Mesodermal cell (in vitro differentiated cells): ENCODE results near the gene ZNF831.

ENCODE experiments used
- H3K27ac ChIP-seq: 2 replicates; pipeline ENCODE4 v1.7.0; 2013; ENCODE audit warnings: mild to moderate bottlenecking, low read depth, low read length, moderate library complexity; ENCODE audit not compliant: severe bottlenecking
- H3K36me3 ChIP-seq: 2 replicates; pipeline ENCODE4 v1.7.1; 2013; ENCODE audit warnings: mild to moderate bottlenecking, low read length, moderate library complexity; ENCODE audit not compliant: control insufficient read depth, insufficient read depth
- H3K4me1 ChIP-seq: one replicate; pipeline ENCODE4 v1.7.1; 2013; ENCODE audit warnings: mild to moderate bottlenecking, low read length; ENCODE audit not compliant: insufficient read depth, control insufficient read depth, poor library complexity, severe bottlenecking
- H3K4me3 ChIP-seq: 2 replicates; pipeline ENCODE4 v1.7.0; 2013; ENCODE audit warnings: low read length, control low read depth, mild to moderate bottlenecking; ENCODE audit not compliant: insufficient read depth, poor library complexity, severe bottlenecking; ENCODE audit errors: extremely low read depth
- H3K9me3 ChIP-seq: 2 replicates; pipeline ENCODE4 v1.7.1; 2013; ENCODE audit warnings: mild to moderate bottlenecking, low read length, moderate library complexity; ENCODE audit not compliant: control insufficient read depth
- WGBS, 2 experiments: methylation state at CpG; one replicate each; pipeline ENCODE4 v1.1.5; 2013; ENCODE audit warnings: missing lambda C conversion rate in 2 of 2; ENCODE audit not compliant: insufficient coverage in 2 of 2; 5-methylcytosine and 5-hydroxymethylcytosine counted together

Gene ZNF831

DNA sequence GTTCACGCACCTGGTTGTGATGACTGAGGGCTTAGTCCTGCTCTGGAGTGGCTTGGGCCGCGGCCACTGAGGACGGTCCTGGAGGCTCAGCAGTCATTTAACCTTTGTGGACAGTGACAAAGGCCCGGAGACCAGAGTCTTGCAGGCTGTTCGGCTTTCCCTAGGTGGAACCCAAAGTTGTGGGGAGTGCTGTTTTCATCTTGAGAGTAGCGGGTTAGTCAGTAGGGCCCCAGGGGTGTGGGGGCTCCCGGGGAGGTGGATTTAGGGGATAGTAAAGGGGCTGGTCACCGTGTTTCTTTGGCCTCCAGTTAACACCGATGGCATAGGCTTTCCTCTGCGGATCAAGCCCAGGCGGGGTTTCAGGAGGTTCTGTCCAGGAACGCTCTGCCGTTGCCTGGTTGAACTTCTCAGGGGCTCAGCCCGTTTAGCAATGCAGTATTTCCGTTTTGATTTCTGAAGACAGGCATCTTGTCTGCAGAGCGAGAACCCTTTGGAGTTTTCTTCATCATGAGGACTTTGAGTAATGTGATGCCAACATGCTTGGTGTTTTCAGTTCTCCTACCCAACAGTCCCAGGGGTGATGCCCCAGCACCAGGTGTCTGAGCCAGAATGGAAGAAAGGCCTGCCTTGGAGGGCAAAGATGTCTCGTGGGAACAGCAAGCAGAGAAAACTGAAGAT is 31.8 kb downstream of the ZNF831 start:
- WGBS, 2 experiments, result 89 to 92% methylated on average over 13 to 17 of the region's 18 CpGs
- Histone ChIP-seq H3K36me3 (no peaks in the 10 kb centered on the region), H3K9me3 (no peaks in the 10 kb centered on the region), H3K27ac (no peak overlapping the region), H3K4me1 (no peaks in the 10 kb centered on the region), H3K4me3 (no peak overlapping the region)

DNA sequence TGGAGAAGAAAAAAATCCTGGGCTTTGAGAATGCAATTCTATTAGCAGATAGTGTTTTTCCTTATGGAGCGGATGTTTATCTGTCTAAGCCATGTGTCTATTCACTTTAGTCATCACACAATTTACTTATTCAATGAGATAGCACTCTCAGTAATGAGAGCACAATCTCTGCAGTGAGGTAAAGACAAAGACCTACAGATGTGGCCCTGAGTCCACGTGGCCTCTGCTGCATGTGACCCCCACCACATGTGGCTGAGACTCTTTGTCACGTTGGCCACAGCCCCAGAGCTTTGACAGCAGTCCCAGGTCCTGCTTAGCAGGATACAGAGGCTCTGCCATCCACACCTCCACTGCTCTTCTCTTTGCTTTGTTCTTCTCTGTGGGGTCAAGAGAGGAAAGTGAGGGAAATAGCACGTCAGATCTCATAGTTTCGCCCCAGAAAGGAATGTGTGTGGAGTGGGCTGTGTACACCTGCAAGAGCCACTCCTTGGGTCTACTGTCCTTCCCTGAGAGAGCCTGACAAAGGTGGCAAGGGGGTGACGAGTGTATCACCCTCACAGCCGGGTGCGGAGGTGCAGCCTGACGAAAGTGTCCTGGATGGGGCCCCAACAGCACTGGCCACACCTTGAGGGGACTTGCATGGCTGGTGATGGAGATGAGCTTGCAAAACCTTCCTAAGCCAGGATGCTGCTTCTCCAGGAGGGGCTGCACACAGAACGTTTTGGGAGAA is 40.7 kb downstream of the ZNF831 start:
- H3K9me3 ChIP-seq, result no peaks in the 10 kb centered on the region
- H3K36me3 ChIP-seq, result no peaks in the 10 kb centered on the region
- H3K27ac ChIP-seq, result no peak overlapping the region
- WGBS, 2 experiments, result 66 to 71% methylated on average over 9 of the region's 10 CpGs
- no peaks in the 10 kb centered on the region for H3K4me1 ChIP-seq
- H3K4me3 ChIP-seq, result no peak overlapping the region

DNA sequence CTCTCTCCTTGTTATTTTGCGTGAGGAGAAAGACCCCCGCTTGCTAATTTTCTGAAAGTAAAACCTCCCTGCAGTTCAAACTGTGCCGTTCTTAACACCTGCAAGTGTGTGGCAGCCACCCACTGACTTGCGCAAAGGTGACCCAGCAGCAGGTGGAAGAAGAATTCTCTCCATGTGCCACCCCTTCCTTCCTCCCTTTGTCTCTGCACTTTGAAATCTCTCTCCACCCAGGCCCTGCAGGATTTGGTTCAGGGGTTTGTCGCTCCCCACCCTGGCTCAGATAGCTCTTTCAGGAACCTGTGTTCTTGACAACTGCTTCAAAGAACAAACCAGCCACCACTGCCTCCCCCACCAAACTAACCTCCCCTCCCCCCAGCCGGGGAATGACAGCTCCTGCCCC is 41.4 kb downstream of the ZNF831 start:
- H3K27ac ChIP-seq, result no peak overlapping the region
- no peaks in the 10 kb centered on the region for H3K36me3 ChIP-seq
- no peak overlapping the region for H3K4me3 ChIP-seq
- 55 to 63% methylated on average over 5 to 6 of the region's 6 CpGs for WGBS, 2 experiments
- H3K9me3 ChIP-seq, result no peaks in the 10 kb centered on the region
- H3K4me1 ChIP-seq, result no peaks in the 10 kb centered on the region

- H3K9me3 ChIP-seq, result no peaks in the 10 kb centered on the region
- H3K4me3 ChIP-seq, result no peak overlapping the region
- H3K36me3 ChIP-seq, result no peaks in the 10 kb centered on the region
- H3K27ac ChIP-seq, result no peak overlapping the region
- no peaks in the 10 kb centered on the region for H3K4me1 ChIP-seq
- 89 to 100% methylated on average over 1 of the region's 2 CpGs for WGBS, 2 experiments
Observed at GRCh38 chr20:59207235-59207634, 43.6 kb downstream of the ZNF831 start.

GRCh38 chr20:59207742-59208357 is 44.2 kb downstream of the ZNF831 start:
- Histone ChIP-seq H3K4me3 (no peak overlapping the region), H3K9me3 (no peaks in the 10 kb centered on the region), H3K27ac (no peak overlapping the region), H3K36me3 (no peaks in the 10 kb centered on the region), H3K4me1 (no peaks in the 10 kb centered on the region)
- 80 to 92% methylated on average over 2 of the region's 2 CpGs for WGBS, 2 experiments

DNA sequence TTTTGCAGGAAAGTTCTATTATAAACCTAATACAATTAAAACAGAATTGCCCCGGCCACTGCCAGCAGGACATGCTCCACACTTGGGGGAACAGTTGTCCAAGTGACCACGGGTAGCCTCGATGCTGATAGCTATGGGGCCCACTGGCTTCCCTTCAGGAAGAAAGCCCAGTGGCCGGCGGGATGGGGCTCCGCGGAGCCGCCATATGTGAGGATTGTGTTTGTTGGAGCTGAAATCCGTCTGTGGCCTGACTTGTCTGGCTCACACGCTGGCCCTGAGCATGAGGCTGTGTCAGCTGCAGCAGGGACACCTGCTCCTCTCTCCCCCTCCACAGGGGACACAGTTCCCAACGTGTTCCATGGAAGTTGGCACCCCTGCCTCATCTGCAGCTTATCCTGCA is 46.6 kb downstream of the ZNF831 start:
- Histone ChIP-seq H3K4me1 (no peaks in the 10 kb centered on the region), H3K27ac (no peak overlapping the region), H3K9me3 (no peaks in the 10 kb centered on the region), H3K4me3 (no peak overlapping the region), H3K36me3 (no peaks in the 10 kb centered on the region)
- 67 to 93% methylated on average over 2 to 7 of the region's 11 CpGs for WGBS, 2 experiments

- H3K9me3 ChIP-seq, result no peaks in the 10 kb centered on the region
- H3K36me3 ChIP-seq, result no peaks in the 10 kb centered on the region
- peak overlapping the region; percentile 29 for H3K27ac ChIP-seq
- H3K4me3 ChIP-seq, result no peak overlapping the region
- H3K4me1 ChIP-seq, result no peaks in the 10 kb centered on the region
- WGBS, 2 experiments, result 88 to 100% methylated on average over 1 to 2 of the region's 7 CpGs
Observed at GRCh38 chr20:59211208-59211765, 47.7 kb downstream of the ZNF831 start.

DNA sequence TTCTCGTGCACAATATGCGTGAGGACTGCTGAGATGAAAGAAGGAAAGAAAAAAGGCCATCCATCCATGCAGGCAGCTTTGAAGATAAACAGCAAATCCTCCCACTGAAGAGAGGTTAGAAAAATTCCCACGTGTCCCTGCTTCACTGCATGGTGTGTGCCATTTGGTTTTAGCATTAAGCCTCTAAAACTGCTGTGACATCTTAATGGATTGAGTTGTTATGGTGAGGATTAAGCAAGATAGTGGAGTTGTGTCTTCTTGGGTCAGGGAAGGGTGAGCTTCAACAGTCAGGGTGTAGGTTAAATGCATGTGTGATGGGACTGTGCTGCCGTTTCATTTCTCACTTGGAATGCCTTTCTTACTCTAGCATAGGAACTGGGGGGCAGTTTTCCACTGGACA is 50.5 kb downstream of the ZNF831 start:
- no peak overlapping the region for H3K4me3 ChIP-seq
- no peaks in the 10 kb centered on the region for H3K9me3 ChIP-seq
- WGBS, 2 experiments, result 93% methylated on average over 4 of the region's 4 CpGs; no CpG with 5 or more reads in 1 of the 2 experiments
- H3K36me3 ChIP-seq, result no peaks in the 10 kb centered on the region
- H3K4me1 ChIP-seq, result no peaks in the 10 kb centered on the region
- H3K27ac ChIP-seq, result no peak overlapping the region

- H3K27ac ChIP-seq, result no peak overlapping the region
- H3K9me3 ChIP-seq, result no peaks in the 10 kb centered on the region
- WGBS, 2 experiments, result 92 to 94% methylated on average over 6 to 7 of the region's 11 CpGs
- no peaks in the 10 kb centered on the region for H3K36me3 ChIP-seq
- H3K4me3 ChIP-seq, result no peak overlapping the region
- no peaks in the 10 kb centered on the region for H3K4me1 ChIP-seq
Observed at GRCh38 chr20:59214606-59215547, 51.3 kb downstream of the ZNF831 start.

DNA sequence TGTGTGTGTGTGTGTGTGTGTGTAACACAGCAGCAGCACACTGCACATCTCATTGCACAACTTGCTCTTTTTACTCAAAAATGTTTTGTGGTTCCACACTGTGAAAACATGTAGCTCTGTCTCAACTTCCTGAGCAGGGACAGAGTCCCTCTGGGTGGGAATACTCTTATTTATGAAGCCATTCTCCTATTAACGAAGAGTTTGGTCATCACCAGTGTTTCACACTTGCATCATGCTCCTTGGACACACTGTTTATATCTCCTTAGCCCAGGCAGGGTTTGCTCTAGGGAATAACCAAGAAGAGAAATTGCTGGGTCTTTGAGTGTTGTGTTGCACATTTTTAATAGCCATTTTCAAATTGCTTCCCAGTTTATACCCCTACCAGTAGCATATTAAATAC is 53.6 kb downstream of the ZNF831 start:
- Histone ChIP-seq H3K36me3 (no peaks in the 10 kb centered on the region), H3K4me1 (no peaks in the 10 kb centered on the region), H3K27ac (no peak overlapping the region), H3K9me3 (no peaks in the 10 kb centered on the region), H3K4me3 (no peak overlapping the region)
- WGBS, 2 experiments, result 89% methylated on average over 1 of the region's 1 CpG; no CpG with 5 or more reads in 1 of the 2 experiments
